ENCODE data around the gene ELK3. TPM values are rescaled to one million over a fixed set of nuclear protein-coding genes. Genes with fewer than 3 reads are reported as not detected.

Gene ELK3
- polyA plus RNA-seq, 10 donors: 36.5 to 52.1 (median 40.9) TPM

DNA sequence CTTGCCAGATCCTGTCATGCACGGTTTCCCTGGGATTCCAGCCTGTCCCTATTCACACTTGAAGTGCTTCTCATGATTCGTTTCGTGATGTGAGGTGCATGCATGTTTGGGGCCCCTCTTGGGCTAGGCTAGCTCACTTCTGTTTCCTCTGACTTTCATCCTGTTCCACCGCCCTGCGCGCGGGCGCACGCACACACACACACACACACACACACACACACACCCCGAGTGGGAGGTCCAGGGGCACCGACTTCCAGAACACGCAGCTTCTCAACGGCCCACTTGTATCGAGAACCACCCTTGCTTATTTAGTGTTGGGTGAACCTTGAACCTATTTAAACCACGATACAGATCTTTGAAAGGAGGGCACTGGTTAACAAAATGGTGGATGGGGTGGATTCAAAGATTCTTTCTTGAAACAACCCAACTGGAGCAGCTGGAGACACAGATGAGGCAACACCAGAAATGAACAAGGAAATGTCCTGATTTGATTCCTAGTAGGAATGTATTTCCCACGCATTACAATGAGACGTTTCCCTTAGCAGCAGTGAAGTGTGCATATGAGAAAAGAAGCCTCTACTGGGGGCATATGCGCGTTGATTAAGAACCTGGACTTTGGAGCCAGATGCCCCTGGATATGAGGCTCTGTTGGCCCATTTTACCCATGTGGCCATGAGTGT lies 16.3 kb downstream of the ELK3 start:
- DNase-seq: no peak

DNA sequence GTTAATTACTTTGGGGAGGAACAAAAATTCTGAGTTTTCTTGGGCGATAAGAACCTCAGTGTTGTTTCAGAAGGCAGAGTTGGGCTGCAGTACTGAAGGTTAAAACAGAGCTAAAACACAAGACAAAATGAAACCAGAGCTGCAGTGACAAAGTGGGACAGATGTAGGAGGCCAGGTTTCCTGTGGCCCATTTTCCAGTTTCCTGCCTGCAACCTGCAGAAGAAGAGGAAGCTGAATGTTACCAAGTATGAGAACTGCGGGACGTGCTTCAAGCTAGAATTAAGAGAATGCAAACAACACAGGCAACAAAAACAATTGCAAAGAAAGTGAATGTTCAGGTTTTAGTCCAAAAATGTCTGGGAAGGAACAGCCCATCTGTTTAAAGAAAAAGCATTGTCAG lies 17.8 kb downstream of the ELK3 start:
- DNase-seq: peak in 1 of 3 donors; percentile 60

DNA sequence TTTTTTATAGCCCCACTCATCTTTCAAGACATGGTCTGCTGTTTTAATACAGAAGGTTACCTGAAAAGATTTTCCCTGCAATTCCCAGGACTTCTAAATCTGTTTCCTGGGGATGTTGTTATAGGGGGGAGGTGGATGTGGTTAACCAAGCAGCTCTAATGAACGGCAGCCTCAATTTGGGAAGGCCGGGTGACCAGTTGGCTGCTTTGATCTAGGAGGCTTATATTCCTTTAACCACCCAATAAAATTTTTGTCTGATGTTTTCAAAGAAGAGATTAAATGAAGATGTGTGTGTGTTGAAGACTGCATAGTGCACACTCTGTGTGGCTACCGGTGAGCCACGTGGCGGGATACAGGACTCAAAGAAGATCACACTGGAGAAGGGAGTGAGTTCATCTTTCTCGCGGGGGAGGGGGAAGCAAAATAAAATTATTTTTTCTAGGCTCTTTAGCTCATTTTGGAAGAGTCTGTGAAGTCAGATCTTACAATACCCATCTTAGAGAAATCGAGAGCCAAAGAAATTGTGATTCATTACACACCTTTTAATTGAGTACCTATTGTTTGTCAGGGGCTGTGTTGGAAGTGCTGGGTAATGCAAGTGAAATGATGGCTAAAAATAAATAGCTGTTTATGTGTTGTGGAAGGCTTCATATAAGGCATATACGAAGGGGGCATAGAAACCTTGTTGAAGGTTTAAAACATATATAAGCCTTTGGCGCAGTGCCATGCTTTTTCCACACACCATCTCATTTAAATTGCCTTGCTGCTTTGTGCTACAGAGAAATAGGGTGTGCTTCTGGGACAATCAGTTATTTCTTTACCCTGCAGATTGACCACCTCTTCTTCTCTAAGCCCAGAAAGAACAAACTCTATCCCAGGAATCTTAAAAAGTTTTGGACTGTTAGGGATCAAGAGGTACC lies 18.5 kb downstream of the ELK3 start:
- DNase-seq: no peak

- no peak for DNase-seq
Observed at GRCh38 chr12:96213869-96214268, 19.7 kb downstream of the ELK3 start.

DNA sequence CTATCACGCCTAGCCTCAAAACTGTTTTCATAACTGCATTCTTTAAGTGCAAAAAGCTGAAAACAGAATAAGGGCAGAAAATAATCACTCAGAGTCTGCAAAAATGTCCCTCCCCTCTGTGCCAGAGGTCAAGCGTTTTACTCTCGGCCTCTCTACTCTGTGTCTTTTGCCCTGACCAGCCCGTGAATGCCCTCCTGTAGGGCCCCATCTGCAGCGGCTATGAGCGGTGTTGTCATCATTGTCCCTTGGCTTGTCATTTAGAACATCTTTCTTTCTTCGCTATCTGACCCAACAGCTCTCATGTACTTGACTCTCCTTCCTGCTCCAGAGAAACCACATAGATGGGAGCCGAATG lies 21.7 kb downstream of the ELK3 start:
- no peak for DNase-seq

GRCh38 chr12:96218989-96219678 lies 25.0 kb downstream of the ELK3 start:
- DNase-seq: no peak

DNA sequence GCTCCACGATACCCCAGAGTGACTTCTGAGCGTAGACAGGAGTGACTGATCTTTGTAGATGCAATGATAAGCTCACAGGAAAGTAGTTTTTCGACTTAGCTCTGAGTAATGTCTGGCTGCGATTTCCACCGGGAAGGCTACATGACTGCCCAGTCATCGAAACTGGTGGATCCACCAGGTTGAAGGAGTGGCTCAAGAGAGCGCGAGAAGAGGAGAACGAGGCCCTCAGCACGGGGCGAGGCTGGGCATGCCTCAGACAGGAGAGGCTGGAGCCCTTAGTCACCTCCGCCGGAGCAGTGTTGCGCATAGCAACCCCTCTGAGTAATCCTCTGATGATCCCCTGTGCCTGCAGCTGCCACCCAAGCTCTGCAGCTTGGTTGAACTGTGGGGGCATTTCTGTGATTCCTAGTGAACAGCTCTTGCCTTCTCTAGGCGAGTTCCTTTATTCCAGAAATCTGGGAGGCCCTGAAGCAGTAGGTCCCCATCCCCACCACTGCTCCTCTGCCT lies 25.6 kb downstream of the ELK3 start:
- DNase-seq: peak in 1 of 3 donors; percentile 82

- DNase-seq: no peak
Observed at GRCh38 chr12:96220902-96221301, 26.7 kb downstream of the ELK3 start.

DNA sequence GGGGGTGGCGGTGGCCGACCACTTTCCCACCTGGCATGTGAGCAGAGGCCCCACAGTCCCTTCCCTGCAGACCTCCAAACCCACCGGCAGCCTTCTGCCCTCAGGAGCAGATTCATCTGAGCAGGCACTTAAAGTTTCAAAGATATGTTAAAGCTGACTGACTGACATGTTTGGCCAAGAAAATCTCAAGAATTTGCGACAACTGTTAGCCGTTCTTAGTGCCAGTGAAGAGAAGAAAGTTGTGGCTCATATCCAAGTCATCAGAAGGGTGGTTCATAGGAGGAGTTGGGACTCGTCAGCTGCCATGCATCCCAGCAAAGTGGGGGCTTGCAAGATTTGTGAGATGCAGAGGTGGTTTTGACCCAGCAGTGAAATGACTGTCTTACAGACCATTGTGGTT lies 27.2 kb downstream of the ELK3 start:
- DNase-seq: no peak

DNA sequence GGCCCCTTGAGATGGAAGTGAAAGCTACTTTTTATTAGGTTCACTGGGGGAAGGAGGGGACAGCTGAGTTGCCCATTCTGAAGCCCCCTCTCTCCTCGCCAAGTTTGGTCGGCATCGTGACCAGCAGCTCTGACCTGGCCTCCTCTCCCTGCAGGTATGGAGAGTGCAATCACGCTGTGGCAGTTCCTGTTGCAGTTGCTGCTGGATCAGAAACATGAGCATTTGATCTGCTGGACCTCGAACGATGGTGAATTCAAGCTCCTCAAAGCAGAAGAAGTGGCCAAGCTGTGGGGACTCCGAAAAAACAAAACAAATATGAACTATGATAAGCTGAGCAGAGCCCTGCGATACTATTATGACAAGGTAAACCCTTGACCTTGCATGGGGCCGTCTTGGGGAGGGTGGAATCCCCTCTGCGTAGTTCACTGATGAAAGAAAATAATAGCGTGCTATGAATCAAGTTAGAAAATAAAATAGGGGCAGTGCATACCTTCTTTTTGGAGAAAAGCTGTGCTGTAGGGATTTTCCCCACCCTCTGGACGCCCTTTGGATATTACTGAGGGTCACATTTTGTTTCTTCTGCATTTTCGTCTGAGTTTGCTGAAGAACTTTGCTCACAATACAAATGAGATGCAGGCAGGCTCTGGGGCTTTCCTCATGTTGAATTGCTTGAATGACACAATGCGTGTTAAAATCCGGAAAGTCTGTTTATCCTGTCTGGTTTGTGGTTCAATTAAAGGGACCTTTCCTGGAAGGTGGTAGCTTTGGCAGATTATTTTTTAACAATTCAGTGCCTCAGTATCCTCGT lies 29.4 kb downstream of the ELK3 start:
- no peak for DNase-seq

DNA sequence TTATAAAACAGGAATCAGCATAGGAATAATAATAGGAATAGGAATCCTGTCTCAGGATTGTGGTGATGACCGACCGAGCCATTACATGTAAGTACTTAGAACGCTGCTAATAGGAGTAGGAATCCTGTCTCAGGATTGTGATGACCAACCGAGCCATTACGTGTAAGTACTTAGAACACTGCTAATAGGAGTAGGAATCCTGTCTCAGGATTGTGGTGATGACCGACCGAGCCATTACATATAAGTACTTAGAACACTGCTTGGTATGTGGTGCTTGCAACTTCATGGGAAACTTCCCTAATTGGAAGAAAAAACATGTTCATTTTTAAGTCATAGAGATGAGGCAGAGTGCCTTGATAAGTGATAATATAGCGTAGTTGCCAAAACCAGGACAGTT lies 30.0 kb downstream of the ELK3 start:
- DNase-seq: no peak

DNA sequence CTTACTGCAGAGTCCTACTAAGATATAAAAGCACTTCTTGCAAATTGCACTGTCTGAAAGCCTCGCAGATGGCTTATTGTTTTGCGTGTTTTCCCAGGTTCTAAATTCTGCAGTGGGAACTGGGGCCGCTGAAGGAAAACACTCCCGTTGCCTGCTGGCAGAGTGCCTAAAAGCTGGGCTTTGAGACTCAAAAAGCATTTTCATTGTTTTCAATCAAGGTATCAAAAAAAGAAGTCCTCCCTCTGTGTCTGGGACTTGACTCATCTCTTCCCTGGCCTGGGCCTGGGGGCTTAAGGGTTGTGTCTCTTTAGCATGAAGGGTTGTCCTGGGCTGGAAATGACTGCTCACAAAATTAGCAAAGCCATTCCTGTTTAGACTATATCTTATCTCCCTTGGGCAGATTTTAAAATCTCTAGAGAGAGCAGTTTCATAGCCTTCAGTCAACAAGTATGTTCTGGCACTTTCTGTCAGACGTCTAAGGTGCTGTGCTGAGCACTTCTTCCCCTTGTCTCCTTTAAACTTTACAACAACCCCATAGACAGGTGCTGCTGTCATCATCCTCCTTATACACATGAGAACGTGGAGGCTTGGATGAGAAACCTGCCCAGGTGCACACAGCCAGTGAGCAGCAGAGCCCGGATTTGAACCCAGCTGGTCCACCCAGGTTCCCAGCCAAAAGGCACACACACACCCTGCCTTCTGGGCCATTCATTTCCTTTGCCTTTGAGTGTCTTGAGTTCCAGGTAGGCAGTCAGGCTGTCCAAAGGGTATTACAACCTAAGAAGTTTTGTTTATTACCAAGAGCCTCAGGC lies 31.1 kb downstream of the ELK3 start:
- peak in 1 of 3 donors; percentile 72 for DNase-seq

- DNase-seq: no peak
Observed at GRCh38 chr12:96225994-96226399, 31.8 kb downstream of the ELK3 start.

DNA sequence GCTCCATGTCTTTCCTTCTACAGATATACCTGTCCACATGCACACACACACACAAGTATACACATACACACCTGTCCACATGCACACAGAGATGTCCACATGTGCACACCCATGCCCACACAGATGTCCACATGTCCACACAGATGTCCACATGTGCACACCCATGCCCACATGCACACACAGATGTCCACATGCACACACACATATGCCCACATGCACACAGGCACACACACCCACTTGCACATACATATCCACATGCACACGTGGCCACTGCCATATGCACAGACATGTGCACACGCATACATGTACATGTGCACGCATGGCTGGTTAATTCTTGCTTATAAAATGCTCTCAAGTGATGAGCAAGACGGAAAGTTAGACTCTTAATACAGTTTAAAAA lies 32.2 kb downstream of the ELK3 start:
- no peak for DNase-seq

- no peak for DNase-seq
Observed at GRCh38 chr12:96226801-96227348, 32.7 kb downstream of the ELK3 start.

DNA sequence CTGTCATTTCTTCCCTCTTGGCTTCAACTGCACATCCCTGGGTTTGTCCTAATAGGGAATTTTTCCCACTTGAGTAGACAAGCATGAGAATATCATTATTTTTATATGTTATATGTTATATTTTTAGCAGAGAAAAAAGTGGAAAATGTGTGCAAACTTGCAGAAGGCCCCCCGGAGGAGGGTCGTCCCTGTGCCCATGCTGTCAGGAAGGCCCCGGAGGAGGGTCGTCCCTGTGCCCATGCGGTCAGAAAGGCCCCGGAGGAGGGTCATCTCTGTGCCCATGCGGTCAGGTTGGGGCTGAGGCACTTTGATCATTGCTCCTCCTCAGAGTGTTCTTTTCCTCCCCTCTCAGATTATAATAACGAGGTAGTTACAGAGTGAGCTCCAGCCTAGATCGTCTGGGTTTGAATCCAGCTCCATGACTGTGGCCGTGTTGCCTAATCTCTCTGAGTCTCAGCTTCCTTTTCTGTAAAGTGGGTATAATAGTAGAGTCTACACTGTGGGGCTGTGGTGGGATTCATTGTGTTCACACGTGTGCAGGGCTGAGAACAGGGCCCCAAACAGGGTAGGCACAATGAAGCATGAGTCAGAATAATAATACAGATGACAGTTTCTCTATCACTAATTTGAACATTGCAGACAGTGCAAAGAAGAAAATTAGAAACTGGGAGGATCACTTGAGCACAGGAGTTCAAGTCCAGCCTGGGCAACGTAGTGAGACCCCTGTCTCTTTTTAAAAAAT lies 33.4 kb downstream of the ELK3 start:
- DNase-seq: no peak

DNA sequence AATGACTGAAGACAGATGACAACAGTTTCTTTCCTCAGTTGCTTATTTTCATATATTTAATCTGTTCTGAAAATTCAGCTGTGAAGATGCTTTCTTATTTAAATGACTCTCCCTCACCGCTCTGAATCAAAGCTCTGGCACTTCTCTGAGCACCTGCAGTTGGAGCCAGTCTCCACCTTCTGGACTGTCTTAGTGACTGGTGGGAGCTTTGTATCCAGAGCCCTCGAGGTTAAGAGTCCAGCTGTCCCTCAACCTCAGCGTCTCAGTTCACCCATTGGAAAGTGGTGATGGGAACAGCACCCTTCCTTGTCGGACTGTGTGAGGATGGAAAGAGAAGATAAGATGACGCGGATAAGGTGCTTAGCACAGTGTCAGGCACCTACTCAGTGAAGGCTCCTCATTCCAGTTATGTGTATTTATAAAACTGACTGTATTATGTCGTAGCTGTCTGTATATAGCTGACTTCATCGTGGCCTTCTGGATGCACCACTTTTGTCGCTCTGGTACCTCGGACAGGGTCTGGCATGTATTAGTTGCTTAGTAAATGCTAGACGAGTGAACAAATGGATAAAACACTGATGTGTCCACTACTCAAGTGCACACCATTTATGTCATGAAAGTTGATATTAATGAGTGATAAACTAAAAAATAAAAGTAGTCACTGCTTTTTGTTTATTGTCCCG lies 34.5 kb downstream of the ELK3 start:
- DNase-seq: no peak

- DNase-seq: no peak
Observed at GRCh38 chr12:96230646-96231045, 36.5 kb downstream of the ELK3 start.

GRCh38 chr12:96233168-96233567 lies 39.0 kb downstream of the ELK3 start:
- peak in 1 of 3 donors; percentile 67 for DNase-seq
